GM23338 (cell line): ENCODE results near the gene CHRNA7. TPM values are rescaled to one million over a fixed set of nuclear protein-coding genes. Genes with fewer than 3 reads are reported as not detected.

Source experiments
- ATAC-seq: fragments of 200-7000 bp; cut with Tn5 transposase; 3 replicates; pipeline ENCODE4 v1.9.1; 2020
- DNase-seq: peaks from one replicate; pipeline ENCODE4 v3.0.0-alpha.2; 2015; ENCODE audit warnings: low spot score
- H2AFZ ChIP-seq: fragments of 200-600 bp; sonication (generic); 2 replicates; pipeline ENCODE4 v1.8.0; 2016; ENCODE audit warnings: antibody characterized with exemption, mild to moderate bottlenecking, moderate library complexity
- H3F3A ChIP-seq: fragments of 200-600 bp; sonication (generic); replicated peaks from 2 replicates; pipeline ENCODE4 v1.8.0; 2017; ENCODE audit warnings: antibody characterized with exemption, mixed run types, low read depth
- H3K27ac ChIP-seq: fragments of 200-600 bp; sonication (generic); 2 replicates; pipeline ENCODE4 v1.6.1; 2016; ENCODE audit warnings: low read depth
- H3K27me3 ChIP-seq: fragments of 200-600 bp; sonication (generic); 2 replicates; pipeline ENCODE4 v1.8.0; 2016; ENCODE audit warnings: mild to moderate bottlenecking, mixed run types, moderate library complexity; ENCODE audit not compliant: insufficient read depth
- H3K36me3 ChIP-seq: fragments of 200-600 bp; sonication (generic); 2 replicates; pipeline ENCODE4 v1.8.0; 2016; ENCODE audit warnings: mild to moderate bottlenecking; ENCODE audit not compliant: insufficient read depth
- H3K4me1 ChIP-seq: fragments of 200-600 bp; sonication (generic); 2 replicates; pipeline ENCODE4 v1.8.0; 2016; ENCODE audit warnings: mild to moderate bottlenecking, moderate library complexity; ENCODE audit not compliant: insufficient read depth
- H3K4me2 ChIP-seq: fragments of 200-600 bp; sonication (generic); 2 replicates; pipeline ENCODE4 v1.7.1; 2017; ENCODE audit warnings: mixed run types
- H3K4me3 ChIP-seq: fragments of 200-600 bp; sonication (generic); 2 replicates; pipeline ENCODE4 v1.6.1; 2016; ENCODE audit warnings: mixed run types
- H3K79me2 ChIP-seq: fragments of 200-600 bp; sonication (generic); replicated peaks from 2 replicates; pipeline ENCODE4 v1.8.0; 2017; ENCODE audit warnings: mild to moderate bottlenecking; ENCODE audit not compliant: insufficient read depth
- H3K9me2 ChIP-seq: fragments of 200-600 bp; sonication (generic); 2 replicates; pipeline ENCODE4 v1.8.0; 2017; ENCODE audit not compliant: insufficient read depth
- H4K20me1 ChIP-seq: fragments of 200-600 bp; sonication (generic); replicated peaks from 2 replicates; pipeline ENCODE4 v1.8.0; 2017; ENCODE audit warnings: mild to moderate bottlenecking; ENCODE audit not compliant: insufficient read depth
- H3K27ac Mint-ChIP-seq: 2 replicates; pipeline ENCODE4 v1.8.0; 2020; ENCODE audit warnings: inconsistent platforms, mild to moderate bottlenecking, moderate library complexity, mixed read lengths
- H3K27me3 Mint-ChIP-seq: 3 replicates; pipeline ENCODE4 v1.8.0; 2022; ENCODE audit warnings: low read depth, mild to moderate bottlenecking, moderate library complexity, mixed read lengths, inconsistent platforms; ENCODE audit not compliant: insufficient read depth, poor library complexity
- H3K36me3 Mint-ChIP-seq: 3 replicates; pipeline ENCODE4 v1.8.0; 2021; ENCODE audit warnings: low read depth, mild to moderate bottlenecking, inconsistent platforms, moderate library complexity, mixed read lengths
- H3K4me1 Mint-ChIP-seq: 3 replicates; pipeline ENCODE4 v1.8.0; 2020; ENCODE audit warnings: mild to moderate bottlenecking, inconsistent platforms, mixed read lengths
- H3K4me3 Mint-ChIP-seq: 3 replicates; pipeline ENCODE4 v1.8.0; 2021; ENCODE audit warnings: moderate library complexity, mild to moderate bottlenecking, inconsistent platforms, mixed read lengths
- H3K9me3 Mint-ChIP-seq: 3 replicates; pipeline ENCODE4 v1.8.0; 2020; ENCODE audit warnings: moderate library complexity, mild to moderate bottlenecking, inconsistent platforms, mixed read lengths
- CREB1 ChIP-seq: fragments of 250-450 bp; sonication (Bioruptor Pico); IDR thresholded peaks from 2 replicates; pipeline ENCODE4 v1.5.0; 2020; ENCODE audit warnings: low read depth, mild to moderate bottlenecking, moderate library complexity
- ETS1 ChIP-seq: IDR thresholded peaks from 2 replicates; pipeline ENCODE4 v1.6.1; 2016; ENCODE audit warnings: antibody characterized with exemption
- POLR2AphosphoS5 ChIP-seq: IDR thresholded peaks from 2 replicates; pipeline ENCODE4 v1.6.1; 2016; ENCODE audit warnings: antibody characterized with exemption, low read depth
- REST ChIP-seq: IDR thresholded peaks from one replicate; pipeline ENCODE4 v1.6.1; 2018; ENCODE audit warnings: antibody characterized with exemption; ENCODE audit not compliant: unreplicated experiment
- STAT1 ChIP-seq: IDR thresholded peaks from one replicate; pipeline ENCODE4 v1.6.1; 2016; ENCODE audit warnings: antibody characterized with exemption; ENCODE audit not compliant: unreplicated experiment
- ZNF114 ChIP-seq: fragments of 250-450 bp; sonication (Bioruptor Pico); IDR thresholded peaks from 2 replicates; pipeline ENCODE4 v1.5.0; 2020; ENCODE audit warnings: mild to moderate bottlenecking, moderate library complexity
- ZNF331 ChIP-seq: fragments of 250-450 bp; sonication (Bioruptor Pico); IDR thresholded peaks from 2 replicates; pipeline ENCODE4 v1.5.0; 2020; ENCODE audit warnings: low read depth, mild to moderate bottlenecking, moderate library complexity
- ZNF462 ChIP-seq: fragments of 250-450 bp; sonication (Bioruptor Pico); IDR thresholded peaks from 2 replicates; pipeline ENCODE4 v1.5.0; 2020; ENCODE audit warnings: mild to moderate bottlenecking, moderate library complexity
- polyA plus RNA-seq: library from polyadenylated mRNA; unstranded; fragments of >200 nt; fragmentation: Nextera tagmentation; extraction: Ambion mirVana; gene quantifications from 2 replicates; pipeline ENCODE4 v1.2.1, GENCODE V29; 2016
- total RNA-seq: library from RNA; depleted of rRNA; stranded (reverse); fragments of >200 nt; shearing (Covaris generic); gene quantifications from 2 replicates; pipeline ENCODE4 v1.2.3, GENCODE V29; 2014

Gene CHRNA7
- total and polyA plus RNA-seq, 2 experiments from 2014 or later: 4.6 to 8.2 TPM

- peak; percentile 76 for TF ChIP-seq POLR2AphosphoS5
Observed at GRCh38 chr15:32029862-32030781, at the start of gene CHRNA7 (continued).

GRCh38 chr15:31985607-31986006 lies 44.7 kb upstream of the CHRNA7 start:
- peak overlapping the region; percentile 42; the same call in 1 of the 2 replicates for H3K4me2 ChIP-seq
- Mint-ChIP-seq H3K27me3 (peaks cover 9% of the 10 kb centered on the region), H3K4me1 (peaks cover 24% of the 10 kb centered on the region), H3K36me3 (no peaks in the 10 kb centered on the region), H3K27ac (no peak overlapping the region), H3K9me3 (no peaks in the 10 kb centered on the region), H3K4me3 (no peak overlapping the region)
- no peaks in the 10 kb centered on the region for H3K27me3 ChIP-seq
- no peaks in the 10 kb centered on the region for H3K36me3 ChIP-seq
- TF ChIP-seq ZNF462 (CRISPR knock-in tag) (no peak), ETS1 (no peak), ZNF114 (no peak), CREB1 (CRISPR knock-in tag) (no peak), REST (no peak), STAT1 (no peak), ZNF331 (CRISPR knock-in tag) (no peak)
- H3K27ac ChIP-seq: no peak overlapping the region
- no peak overlapping the region for H3K4me3 ChIP-seq
- H4K20me1 ChIP-seq: no peaks in the 10 kb centered on the region
- peak overlapping the region; percentile 80 for H2AFZ ChIP-seq
- H3K79me2 ChIP-seq: no peaks in the 10 kb centered on the region
- H3K9me2 ChIP-seq: no peaks in the 10 kb centered on the region
- H3K4me1 ChIP-seq: peaks cover 8% of the 10 kb centered on the region
- DNase-seq (no peak), ATAC-seq (no peak)
- H3F3A ChIP-seq: no peaks in the 10 kb centered on the region
